Astrocyte of the spinal cord (primary cell): ENCODE data around the gene MRPL48.

Source experiments
- DNase-seq: peaks from one replicate; pipeline ENCODE4 v3.0.0; 2011; ENCODE audit warnings: low read depth, low spot score
- H3K4me3 ChIP-seq: 2 replicates; pipeline ENCODE4 v1.5.1; 2011; ENCODE audit warnings: low read depth, mild to moderate bottlenecking, low read length, moderate library complexity
- CTCF ChIP-seq: IDR thresholded peaks from 2 replicates; pipeline ENCODE4 v1.5.1; 2012; ENCODE audit warnings: low read depth, mild to moderate bottlenecking, low read length, inconsistent platforms
- in situ Hi-C: cut with HindIII; loops from 2 replicates; pipeline ENCODE4 v1.10.0; 2017; ENCODE audit warnings: low sequenced_read_pairs

MRPL48 gene

GRCh38 chr11:73801136-73801535 is 13.5 kb downstream of the MRPL48 start:
- no peak overlapping the region for H3K4me3 ChIP-seq
- DNase-seq: no peak
- in situ Hi-C loops: no loop called here
- TF ChIP-seq CTCF: no peak

GRCh38 chr11:73804712-73805111 is 17.0 kb downstream of the MRPL48 start:
- in situ Hi-C loops: no loop called here
- no peak for DNase-seq
- TF ChIP-seq CTCF: no peak
- H3K4me3 ChIP-seq: no peak overlapping the region

- in situ Hi-C loops: no loop called here
- no peak for TF ChIP-seq CTCF
- no peak for DNase-seq
- no peak overlapping the region for H3K4me3 ChIP-seq
Observed at GRCh38 chr11:73808052-73808451, 20.4 kb downstream of the MRPL48 start.

GRCh38 chr11:73810637-73811036 is 23.0 kb downstream of the MRPL48 start:
- in situ Hi-C loops: no loop called here
- no peak for TF ChIP-seq CTCF
- peak; percentile 49 for DNase-seq
- no peak overlapping the region for H3K4me3 ChIP-seq

GRCh38 chr11:73812234-73812633 is 24.6 kb downstream of the MRPL48 start:
- DNase-seq: no peak
- TF ChIP-seq CTCF: no peak
- H3K4me3 ChIP-seq: no peak overlapping the region
- in situ Hi-C loops: no loop called here

GRCh38 chr11:73814812-73815211 is 27.1 kb downstream of the MRPL48 start:
- no peak for TF ChIP-seq CTCF
- H3K4me3 ChIP-seq: no peak overlapping the region
- DNase-seq: no peak
- in situ Hi-C loops: no loop called here

GRCh38 chr11:73818846-73819245 is 31.2 kb downstream of the MRPL48 start:
- in situ Hi-C loops: no loop called here

More at GRCh38 chr11:73818846-73819245, 31.2 kb downstream of the MRPL48 start:
- peak; percentile 49 for DNase-seq
- H3K4me3 ChIP-seq: no peak overlapping the region
- no peak for TF ChIP-seq CTCF
